C1 segment of cervical spinal cord (tissue), 14 donors: ENCODE results near the gene ATP6V0A4.

ENCODE experiments used
- DNase-seq, 14 donors: peaks; one replicate each; lab custom pipeline; 2025; lab: John Stamatoyannopoulos, UW

ATP6V0A4 gene

GRCh38 chr7:138662076-138662990 lies 135.7 kb downstream of the ATP6V0A4 start:
- no peak for DNase-seq

GRCh38 chr7:138661069-138661635 lies 136.8 kb downstream of the ATP6V0A4 start:
- no peak for DNase-seq

- no peak for DNase-seq
These were observed 139.1 kb downstream of the ATP6V0A4 start for GRCh38 chr7:138658889-138659288.

GRCh38 chr7:138657854-138658386 lies 140.1 kb downstream of the ATP6V0A4 start:
- DNase-seq = no peak

GRCh38 chr7:138656952-138657351 lies 141.0 kb downstream of the ATP6V0A4 start:
- no peak for DNase-seq
